Stimulated activated CD4-positive, alpha-beta T cell treated with anti-CD3 and anti-CD28 coated beads, TNF-alpha, amount 100 ng/mL, for 24 hours (primary cell): Measurements from ENCODE around the gene PTPRN2.
"Not testable (repeated sequence)": the region's sequence is repeated elsewhere in the genome, so short reads cannot be mapped to it uniquely, and the experiment has no call there.

ENCODE experiments used
- DNase-seq, 3 experiments: peaks; one replicate each; pipeline ENCODE4 v3.0.0-alpha.2; 2020; ENCODE audit warnings: low read depth in 3 of 3

The PTPRN2 gene

GRCh38 chr7:158550886-158551452, 36.7 kb downstream of the PTPRN2 start:
- DNase-seq: no peak

GRCh38 chr7:158550394-158550700, 37.3 kb downstream of the PTPRN2 start:
- no peak for DNase-seq

- no peak for DNase-seq
Observed at GRCh38 chr7:158549616-158550393, 37.8 kb downstream of the PTPRN2 start.

GRCh38 chr7:158549176-158549615, 38.4 kb downstream of the PTPRN2 start:
- no peak for DNase-seq

- no peak for DNase-seq
Observed at GRCh38 chr7:158548726-158549125, 38.9 kb downstream of the PTPRN2 start.

GRCh38 chr7:158547817-158548216, 39.8 kb downstream of the PTPRN2 start:
- no peak for DNase-seq

GRCh38 chr7:158546626-158547025, 41.0 kb downstream of the PTPRN2 start:
- no peak for DNase-seq

GRCh38 chr7:158546214-158546613, 41.4 kb downstream of the PTPRN2 start:
- DNase-seq: no peak

- DNase-seq: no peak
Observed at GRCh38 chr7:158544708-158545107, 42.9 kb downstream of the PTPRN2 start.

- no peak for DNase-seq
Observed at GRCh38 chr7:158543840-158544239, 43.8 kb downstream of the PTPRN2 start.

- no peak for DNase-seq
Observed at GRCh38 chr7:158542651-158543566, 44.7 kb downstream of the PTPRN2 start.

- peak in 1 of 3 experiments; percentile 11 for DNase-seq
Observed at GRCh38 chr7:158541346-158542010, 46.1 kb downstream of the PTPRN2 start.

GRCh38 chr7:158539711-158540146, 47.9 kb downstream of the PTPRN2 start:
- DNase-seq: no peak

GRCh38 chr7:158538156-158538946, 49.3 kb downstream of the PTPRN2 start:
- DNase-seq: no peak

- no peak for DNase-seq
Observed at GRCh38 chr7:158537516-158537882, 50.1 kb downstream of the PTPRN2 start.

GRCh38 chr7:158536871-158537515, 50.6 kb downstream of the PTPRN2 start:
- no peak for DNase-seq

GRCh38 chr7:158535079-158535478, 52.5 kb downstream of the PTPRN2 start:
- no peak for DNase-seq

- no peak for DNase-seq
Observed at GRCh38 chr7:158534598-158534997, 53.0 kb downstream of the PTPRN2 start.

- not testable (repeated sequence) for DNase-seq
Observed at GRCh38 chr7:158534134-158534515, 53.5 kb downstream of the PTPRN2 start.

GRCh38 chr7:158533386-158534133, 54.1 kb downstream of the PTPRN2 start:
- DNase-seq: no peak
